Measurements from ENCODE around the gene THSD7B. TPM values are rescaled to one million over a fixed set of nuclear protein-coding genes. Genes with fewer than 3 reads are reported as not detected.

The THSD7B gene, protein sequence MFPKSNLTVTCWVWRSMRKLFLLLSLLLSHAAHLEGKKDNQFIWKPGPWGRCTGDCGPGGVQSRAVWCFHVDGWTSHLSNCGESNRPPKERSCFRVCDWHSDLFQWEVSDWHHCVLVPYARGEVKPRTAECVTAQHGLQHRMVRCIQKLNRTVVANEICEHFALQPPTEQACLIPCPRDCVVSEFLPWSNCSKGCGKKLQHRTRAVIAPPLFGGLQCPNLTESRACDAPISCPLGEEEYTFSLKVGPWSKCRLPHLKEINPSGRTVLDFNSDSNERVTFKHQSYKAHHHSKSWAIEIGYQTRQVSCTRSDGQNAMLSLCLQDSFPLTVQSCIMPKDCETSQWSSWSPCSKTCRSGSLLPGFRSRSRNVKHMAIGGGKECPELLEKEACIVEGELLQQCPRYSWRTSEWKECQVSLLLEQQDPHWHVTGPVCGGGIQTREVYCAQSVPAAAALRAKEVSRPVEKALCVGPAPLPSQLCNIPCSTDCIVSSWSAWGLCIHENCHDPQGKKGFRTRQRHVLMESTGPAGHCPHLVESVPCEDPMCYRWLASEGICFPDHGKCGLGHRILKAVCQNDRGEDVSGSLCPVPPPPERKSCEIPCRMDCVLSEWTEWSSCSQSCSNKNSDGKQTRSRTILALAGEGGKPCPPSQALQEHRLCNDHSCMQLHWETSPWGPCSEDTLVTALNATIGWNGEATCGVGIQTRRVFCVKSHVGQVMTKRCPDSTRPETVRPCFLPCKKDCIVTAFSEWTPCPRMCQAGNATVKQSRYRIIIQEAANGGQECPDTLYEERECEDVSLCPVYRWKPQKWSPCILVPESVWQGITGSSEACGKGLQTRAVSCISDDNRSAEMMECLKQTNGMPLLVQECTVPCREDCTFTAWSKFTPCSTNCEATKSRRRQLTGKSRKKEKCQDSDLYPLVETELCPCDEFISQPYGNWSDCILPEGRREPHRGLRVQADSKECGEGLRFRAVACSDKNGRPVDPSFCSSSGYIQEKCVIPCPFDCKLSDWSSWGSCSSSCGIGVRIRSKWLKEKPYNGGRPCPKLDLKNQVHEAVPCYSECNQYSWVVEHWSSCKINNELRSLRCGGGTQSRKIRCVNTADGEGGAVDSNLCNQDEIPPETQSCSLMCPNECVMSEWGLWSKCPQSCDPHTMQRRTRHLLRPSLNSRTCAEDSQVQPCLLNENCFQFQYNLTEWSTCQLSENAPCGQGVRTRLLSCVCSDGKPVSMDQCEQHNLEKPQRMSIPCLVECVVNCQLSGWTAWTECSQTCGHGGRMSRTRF (N-terminal part only)
- 1.2 and 2.2 TPM in 2 replicates for total RNA-seq (ENCODE audit: low replicate concordance)

DNA sequence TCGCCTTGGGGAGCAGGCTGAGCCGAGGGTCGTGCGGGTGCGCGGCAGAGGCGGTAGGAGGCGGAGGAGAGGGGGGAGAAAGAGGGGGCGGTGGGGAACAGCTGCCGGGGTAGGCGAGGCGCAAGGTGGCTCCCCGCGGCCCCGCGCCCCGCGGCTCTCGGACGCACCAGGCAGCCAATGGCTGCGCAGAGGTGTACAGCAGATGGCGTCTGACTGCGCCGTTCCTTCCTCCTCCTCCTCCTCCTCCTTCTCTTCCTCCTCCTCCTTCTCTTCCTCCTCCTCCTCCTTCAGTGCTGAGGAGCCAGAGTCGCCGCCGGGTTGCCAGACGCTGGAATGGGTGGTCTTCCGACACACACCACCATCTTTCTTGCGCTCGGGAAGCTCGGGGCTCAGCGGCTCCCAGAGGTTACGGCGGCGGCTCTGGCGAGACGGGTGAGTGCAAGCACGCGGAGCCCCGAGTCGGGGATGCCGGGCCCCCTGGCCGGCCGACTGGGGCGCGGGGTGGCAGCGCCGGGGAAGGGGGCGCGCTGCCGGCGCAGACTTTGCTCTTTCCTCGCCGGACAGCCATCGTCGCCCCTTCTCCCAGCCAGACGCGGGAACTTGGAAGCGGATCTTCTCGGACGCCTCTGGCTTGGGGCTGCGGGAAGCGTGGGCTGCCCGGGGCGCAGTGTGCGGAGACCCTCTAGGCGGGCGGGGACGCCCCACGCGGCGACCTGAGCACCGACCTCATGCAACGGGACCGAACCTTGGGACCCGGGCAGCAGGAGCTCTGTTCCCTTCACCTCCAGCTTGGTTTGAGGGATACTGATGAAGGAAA lies at the start of gene THSD7B:
Gene THSD7B, plus strand, starts transcription at position 290 of the 817 bp plus-strand sequence. CDS start 116,634 bp downstream, outside the sequence.
- H3K27me3 Mint-ChIP-seq (ENCODE audit: insufficient read depth, low read depth): peaks cover 37% of the 10 kb centered on the region
- H3K36me3 ChIP-seq: no peaks in the 10 kb centered on the region
- peak within 1 kb of the TSS; percentile 100 for H3K4me2 ChIP-seq
- peak within 1 kb of the TSS; percentile 89 for H3K4me3 Mint-ChIP-seq
- no peaks in the 10 kb centered on the region for H3K36me3 Mint-ChIP-seq
- H3K4me1 Mint-ChIP-seq: peaks cover 19% of the 10 kb centered on the region
- H3K27ac ChIP-seq: no peak within 1 kb of the TSS
- peaks cover 100% of the 10 kb centered on the region for H3K27me3 ChIP-seq
- H3K79me2 ChIP-seq (ENCODE audit: low read depth): no peaks in the 10 kb centered on the region
- peak within 1 kb of the TSS; percentile 59 for H3K4me3 ChIP-seq
- peak within 1 kb of the TSS; percentile 92 for H2AFZ ChIP-seq (replicated peaks)
- TF ChIP-seq, protein P1, sequence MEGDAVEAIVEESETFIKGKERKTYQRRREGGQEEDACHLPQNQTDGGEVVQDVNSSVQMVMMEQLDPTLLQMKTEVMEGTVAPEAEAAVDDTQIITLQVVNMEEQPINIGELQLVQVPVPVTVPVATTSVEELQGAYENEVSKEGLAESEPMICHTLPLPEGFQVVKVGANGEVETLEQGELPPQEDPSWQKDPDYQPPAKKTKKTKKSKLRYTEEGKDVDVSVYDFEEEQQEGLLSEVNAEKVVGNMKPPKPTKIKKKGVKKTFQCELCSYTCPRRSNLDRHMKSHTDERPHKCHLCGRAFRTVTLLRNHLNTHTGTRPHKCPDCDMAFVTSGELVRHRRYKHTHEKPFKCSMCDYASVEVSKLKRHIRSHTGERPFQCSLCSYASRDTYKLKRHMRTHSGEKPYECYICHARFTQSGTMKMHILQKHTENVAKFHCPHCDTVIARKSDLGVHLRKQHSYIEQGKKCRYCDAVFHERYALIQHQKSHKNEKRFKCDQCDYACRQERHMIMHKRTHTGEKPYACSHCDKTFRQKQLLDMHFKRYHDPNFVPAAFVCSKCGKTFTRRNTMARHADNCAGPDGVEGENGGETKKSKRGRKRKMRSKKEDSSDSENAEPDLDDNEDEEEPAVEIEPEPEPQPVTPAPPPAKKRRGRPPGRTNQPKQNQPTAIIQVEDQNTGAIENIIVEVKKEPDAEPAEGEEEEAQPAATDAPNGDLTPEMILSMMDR (IDR thresholded peaks at IDR 0.05): no peak
- TF ChIP-seq EZH2phosphoT487 (IDR thresholded peaks at IDR 0.05): peak; percentile 60
- peak; percentile 76 for TF ChIP-seq EZH2 (IDR thresholded peaks at IDR 0.05)
- no peak within 1 kb of the TSS for H3K9ac ChIP-seq
- H3K9me3 Mint-ChIP-seq: no peaks in the 10 kb centered on the region
- peak; percentile 49 for DNase-seq (ENCODE audit: low spot score)
- peaks cover 8% of the 10 kb centered on the region for H4K20me1 ChIP-seq (ENCODE audit: low read depth)
- peaks cover 21% of the 10 kb centered on the region for H3K4me1 ChIP-seq
- H3F3A ChIP-seq (ENCODE audit: low read depth): peaks cover 8% of the 10 kb centered on the region
- H3K9me3 ChIP-seq (ENCODE audit: low read depth): no peaks in the 10 kb centered on the region
- H3K27ac Mint-ChIP-seq: no peak within 1 kb of the TSS

DNA sequence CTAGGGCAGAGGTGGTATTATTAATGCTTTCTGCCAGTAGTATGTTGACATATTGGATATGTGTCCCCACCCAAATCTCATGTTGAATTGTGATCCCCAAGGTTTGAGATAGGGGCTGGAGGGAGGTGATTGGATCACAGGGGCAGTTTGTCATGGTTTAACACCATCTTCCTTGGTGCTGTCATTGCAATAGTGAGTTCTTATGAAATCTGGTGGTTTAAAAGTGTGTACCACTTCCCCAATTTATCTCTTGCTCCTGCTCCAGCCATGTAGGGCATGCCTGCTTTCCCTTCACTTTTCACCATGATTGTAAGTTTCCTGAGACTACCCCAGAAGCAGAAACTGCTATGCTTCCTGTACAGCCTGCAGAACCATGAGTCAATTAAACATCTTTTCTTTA lies 47.1 kb upstream of the THSD7B start:
- H3K27ac ChIP-seq: no peak overlapping the region
- no peaks in the 10 kb centered on the region for H3K36me3 ChIP-seq
- H3K27ac Mint-ChIP-seq: no peak overlapping the region
- no peaks in the 10 kb centered on the region for H3K79me2 ChIP-seq (ENCODE audit: low read depth)
- no peaks in the 10 kb centered on the region for H4K20me1 ChIP-seq (ENCODE audit: low read depth)
- no peaks in the 10 kb centered on the region for H3K4me1 ChIP-seq
- no peak for DNase-seq (ENCODE audit: low spot score)
- no peaks in the 10 kb centered on the region for H3K36me3 Mint-ChIP-seq
- no peaks in the 10 kb centered on the region for H3K27me3 Mint-ChIP-seq (ENCODE audit: insufficient read depth, low read depth)
- H3K4me2 ChIP-seq: no peak overlapping the region
- TF ChIP-seq, protein P1 (IDR thresholded peaks at IDR 0.05): no peak
- TF ChIP-seq EZH2phosphoT487 (IDR thresholded peaks at IDR 0.05): no peak
- no peak for TF ChIP-seq EZH2 (IDR thresholded peaks at IDR 0.05)
- H3K9me3 ChIP-seq (ENCODE audit: low read depth): no peaks in the 10 kb centered on the region
- H3K4me1 Mint-ChIP-seq: no peaks in the 10 kb centered on the region
- no peaks in the 10 kb centered on the region for H3K27me3 ChIP-seq
- H3K9ac ChIP-seq: no peak overlapping the region
- H3K9me3 Mint-ChIP-seq: no peaks in the 10 kb centered on the region
- H3K4me3 ChIP-seq: no peak overlapping the region
- no peak overlapping the region for H2AFZ ChIP-seq (replicated peaks)
- H3K4me3 Mint-ChIP-seq: no peak overlapping the region
- H3F3A ChIP-seq (ENCODE audit: low read depth): no peaks in the 10 kb centered on the region

All from neural progenitor cell (in vitro differentiated cells).